IPS-15b (cell line): ENCODE measurements around the gene ITGB4.

Experiments
- H3K27me3 ChIP-seq: one replicate; pipeline ENCODE4 v1.6.1; 2013; ENCODE audit warnings: low read length; ENCODE audit not compliant: control insufficient read depth, insufficient read depth
- H3K36me3 ChIP-seq: one replicate; pipeline ENCODE4 v1.6.1; 2013; ENCODE audit warnings: low read length; ENCODE audit not compliant: control insufficient read depth, insufficient read depth
- H3K4me1 ChIP-seq: one replicate; pipeline ENCODE4 v1.6.1; 2013; ENCODE audit warnings: mild to moderate bottlenecking, low read length; ENCODE audit not compliant: control insufficient read depth, insufficient read depth
- H3K4me3 ChIP-seq: one replicate; pipeline ENCODE4 v1.5.1; 2013; ENCODE audit warnings: low read depth, low read length
- H3K9ac ChIP-seq: one replicate; pipeline ENCODE4 v1.6.1; 2013; ENCODE audit warnings: low read depth, mild to moderate bottlenecking, low read length
- H3K9me3 ChIP-seq: one replicate; pipeline ENCODE4 v1.6.1; 2013; ENCODE audit warnings: mild to moderate bottlenecking, low read length; ENCODE audit not compliant: control insufficient read depth, insufficient read depth

The ITGB4 gene

GRCh38 chr17:75720656-75721462 lies at the start of gene ITGB4:
ITGB4 (plus strand) TSS chr17:75721459; CDS start chr17:75724704, 3,245 bp downstream.
- Histone ChIP-seq H3K4me3 (peak within 1 kb of the TSS; percentile 66), H3K27me3 (peaks cover 21% of the 10 kb centered on the region), H3K4me1 (no peaks in the 10 kb centered on the region), H3K36me3 (no peaks in the 10 kb centered on the region), H3K9me3 (no peaks in the 10 kb centered on the region), H3K9ac (peak within 1 kb of the TSS; percentile 54)

DNA sequence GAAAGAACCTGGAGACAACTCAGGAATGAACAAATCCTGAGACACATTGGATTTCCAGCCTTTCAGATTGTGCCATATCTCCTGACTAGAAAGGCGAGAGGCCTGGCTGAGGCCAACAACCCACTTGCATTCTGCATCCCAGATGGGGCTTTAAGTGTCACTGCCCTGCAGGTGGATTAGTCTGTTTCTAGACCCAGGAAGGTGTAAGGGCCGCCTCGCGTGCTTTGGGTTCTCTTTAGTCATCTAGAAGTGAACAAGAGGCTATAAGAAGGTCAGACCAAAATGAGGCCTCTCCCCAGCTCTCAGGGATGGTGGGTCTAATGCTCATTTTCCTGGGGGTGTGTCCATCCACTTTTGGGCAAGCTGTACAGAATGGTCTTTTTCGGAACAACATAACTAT lies 49.2 kb upstream of the ITGB4 start:
- Histone ChIP-seq H3K4me3 (no peak overlapping the region), H3K4me1 (peaks cover 3% of the 10 kb centered on the region), H3K9me3 (no peaks in the 10 kb centered on the region), H3K27me3 (no peaks in the 10 kb centered on the region), H3K36me3 (peaks cover 19% of the 10 kb centered on the region), H3K9ac (no peak overlapping the region)

GRCh38 chr17:75673487-75673886 lies 47.8 kb upstream of the ITGB4 start:
- Histone ChIP-seq H3K4me3 (no peak overlapping the region), H3K27me3 (no peaks in the 10 kb centered on the region), H3K9me3 (no peaks in the 10 kb centered on the region), H3K4me1 (no peaks in the 10 kb centered on the region), H3K36me3 (peaks cover 19% of the 10 kb centered on the region), H3K9ac (no peak overlapping the region)

DNA sequence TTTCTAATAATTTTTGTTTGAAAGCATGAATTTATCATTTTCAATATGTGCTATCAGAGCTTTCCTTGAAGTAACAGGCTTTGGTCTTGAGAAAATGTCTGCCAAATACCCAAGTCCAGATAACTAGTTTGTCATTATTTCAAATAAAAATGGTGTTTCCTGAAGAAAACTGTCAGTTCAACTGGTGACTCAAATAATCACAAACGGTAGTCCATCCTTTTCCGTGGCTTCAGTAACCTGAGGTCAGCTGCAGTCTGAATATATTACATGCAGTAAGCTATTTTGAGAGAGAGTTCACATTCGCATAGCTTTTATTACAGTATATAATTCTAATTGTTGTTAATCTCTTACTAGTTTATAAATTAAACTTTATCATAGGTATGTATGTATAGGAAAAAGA lies 44.8 kb upstream of the ITGB4 start:
- Histone ChIP-seq H3K4me3 (no peak overlapping the region), H3K9ac (no peak overlapping the region), H3K9me3 (no peaks in the 10 kb centered on the region), H3K4me1 (no peaks in the 10 kb centered on the region), H3K27me3 (no peaks in the 10 kb centered on the region), H3K36me3 (peaks cover 9% of the 10 kb centered on the region)

DNA sequence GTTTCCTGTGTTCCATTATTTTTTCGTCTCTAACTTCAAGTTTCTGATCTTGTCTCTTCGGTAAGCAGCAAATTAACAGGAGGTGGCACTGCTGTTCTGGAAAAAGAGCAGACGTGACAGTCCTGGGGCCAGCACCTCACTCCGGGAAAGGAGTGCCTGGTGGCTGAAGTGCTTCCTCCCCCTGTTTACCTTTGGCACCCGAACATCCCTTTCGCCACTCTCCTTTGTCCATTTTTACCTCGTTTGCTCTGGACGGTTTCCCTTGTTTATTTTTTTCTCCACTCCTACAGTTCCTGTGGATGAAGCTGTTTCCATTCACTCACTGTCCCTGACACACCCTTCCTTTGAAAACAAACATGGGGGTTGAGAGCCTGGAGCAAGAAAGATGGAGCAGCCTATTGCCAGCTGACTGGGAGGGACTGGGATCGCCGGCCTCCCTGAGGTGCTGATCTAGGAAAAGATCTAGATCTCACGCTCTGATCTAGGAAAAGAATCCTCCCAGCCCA lies 41.5 kb upstream of the ITGB4 start:
- Histone ChIP-seq H3K4me1 (no peaks in the 10 kb centered on the region), H3K4me3 (no peak overlapping the region), H3K9me3 (no peaks in the 10 kb centered on the region), H3K27me3 (no peaks in the 10 kb centered on the region), H3K36me3 (peaks cover 4% of the 10 kb centered on the region), H3K9ac (no peak overlapping the region)

DNA sequence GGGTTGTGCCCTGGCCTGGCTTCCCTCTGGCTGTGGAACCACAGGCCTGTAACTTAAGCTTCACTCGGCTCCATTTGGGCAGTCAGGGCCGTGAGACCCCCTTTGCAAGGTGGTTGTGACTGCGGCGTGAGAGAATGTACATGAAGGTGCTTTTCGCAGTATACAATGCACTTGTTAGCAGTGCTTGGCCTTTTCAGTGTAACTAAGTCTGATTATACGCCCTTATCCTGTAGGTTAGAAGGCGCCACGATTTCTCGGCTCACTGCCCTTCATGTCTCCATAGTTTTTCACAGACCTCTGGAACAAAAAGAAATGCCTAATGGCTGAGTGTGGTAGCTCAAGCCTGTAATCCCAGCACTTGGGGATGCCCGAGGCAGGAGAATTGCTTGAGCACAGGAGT lies 40.8 kb upstream of the ITGB4 start:
- Histone ChIP-seq H3K9me3 (no peaks in the 10 kb centered on the region), H3K9ac (no peak overlapping the region), H3K4me3 (no peak overlapping the region), H3K36me3 (peaks cover 4% of the 10 kb centered on the region), H3K4me1 (no peaks in the 10 kb centered on the region), H3K27me3 (no peaks in the 10 kb centered on the region)

DNA sequence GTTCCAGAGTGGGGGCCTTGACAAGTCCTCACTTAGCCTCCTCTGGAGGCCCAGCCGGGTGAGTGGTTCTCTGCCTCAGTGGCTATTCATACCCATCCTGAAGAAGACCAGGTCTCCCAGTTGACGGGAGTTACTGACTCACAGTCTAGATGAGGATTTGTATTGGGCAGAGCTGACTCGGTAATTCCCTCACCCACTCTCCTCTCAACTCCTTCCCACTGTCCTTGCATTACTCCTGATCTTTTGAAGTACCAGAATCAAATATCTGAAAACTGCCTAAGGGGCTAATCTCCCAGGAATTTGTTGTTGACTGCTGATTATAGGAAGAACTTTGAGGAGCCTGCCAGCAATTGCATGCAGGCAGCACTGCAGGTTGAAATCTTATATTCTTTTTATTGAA lies 40.0 kb upstream of the ITGB4 start:
- no peaks in the 10 kb centered on the region for H3K27me3 ChIP-seq
- H3K4me3 ChIP-seq = no peak overlapping the region
- no peaks in the 10 kb centered on the region for H3K4me1 ChIP-seq
- no peak overlapping the region for H3K9ac ChIP-seq
- H3K9me3 ChIP-seq = no peaks in the 10 kb centered on the region
- H3K36me3 ChIP-seq = peaks cover 4% of the 10 kb centered on the region

- no peaks in the 10 kb centered on the region for H3K9me3 ChIP-seq
- H3K36me3 ChIP-seq = peaks cover 4% of the 10 kb centered on the region
- H3K9ac ChIP-seq = no peak overlapping the region
- no peaks in the 10 kb centered on the region for H3K27me3 ChIP-seq
- no peak overlapping the region for H3K4me3 ChIP-seq
- no peaks in the 10 kb centered on the region for H3K4me1 ChIP-seq
These were observed 37.7 kb upstream of the ITGB4 start for GRCh38 chr17:75683583-75683982.

DNA sequence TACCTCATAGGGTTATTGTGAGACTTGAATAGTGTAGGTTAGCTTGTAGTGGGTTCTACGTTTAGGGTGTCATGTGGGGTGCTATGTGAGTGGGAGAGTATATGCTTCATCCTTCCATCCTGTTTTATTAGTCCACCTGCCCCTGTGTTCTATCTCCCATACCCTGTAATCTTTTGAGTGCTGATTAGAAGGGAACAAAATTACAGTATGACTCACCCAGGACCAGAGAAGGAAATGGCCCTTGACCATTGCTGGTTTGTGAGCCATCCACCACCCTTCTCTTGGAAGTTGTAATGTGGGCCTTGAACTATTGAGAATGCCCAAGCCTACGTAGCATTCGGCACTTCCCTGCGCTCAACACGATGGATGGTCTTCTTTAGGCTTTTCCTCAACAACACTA lies 37.0 kb upstream of the ITGB4 start:
- H3K4me1 ChIP-seq = no peaks in the 10 kb centered on the region
- no peaks in the 10 kb centered on the region for H3K9me3 ChIP-seq
- H3K27me3 ChIP-seq = no peaks in the 10 kb centered on the region
- peaks cover 4% of the 10 kb centered on the region for H3K36me3 ChIP-seq
- H3K9ac ChIP-seq = no peak overlapping the region
- no peak overlapping the region for H3K4me3 ChIP-seq

DNA sequence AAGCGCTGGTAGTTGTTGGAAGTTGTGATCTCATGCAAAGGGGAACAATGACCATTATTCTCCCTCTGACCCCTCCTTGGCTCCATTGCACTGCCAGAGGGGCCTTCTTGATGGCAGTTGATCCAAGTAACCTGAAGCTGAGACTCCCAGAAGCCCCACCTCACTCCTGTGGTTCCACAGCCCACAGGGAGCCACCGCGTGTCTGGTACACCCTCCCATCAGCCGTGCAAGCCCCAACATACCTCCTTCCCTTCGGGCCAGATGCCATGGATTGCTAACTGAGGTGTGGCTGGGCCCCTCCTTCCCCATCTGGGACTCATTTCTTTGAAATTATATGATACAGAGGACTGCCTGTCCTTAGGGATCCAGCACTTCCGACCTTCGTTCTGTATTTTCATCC lies 36.3 kb upstream of the ITGB4 start:
- Histone ChIP-seq H3K36me3 (peaks cover under 1% of the 10 kb centered on the region), H3K9ac (no peak overlapping the region), H3K4me1 (no peaks in the 10 kb centered on the region), H3K27me3 (no peaks in the 10 kb centered on the region), H3K9me3 (no peaks in the 10 kb centered on the region), H3K4me3 (no peak overlapping the region)

GRCh38 chr17:75685499-75685898 lies 35.8 kb upstream of the ITGB4 start:
- Histone ChIP-seq H3K36me3 (no peaks in the 10 kb centered on the region), H3K4me1 (no peaks in the 10 kb centered on the region), H3K27me3 (no peaks in the 10 kb centered on the region), H3K9ac (no peak overlapping the region), H3K9me3 (no peaks in the 10 kb centered on the region), H3K4me3 (no peak overlapping the region)

GRCh38 chr17:75688209-75688825 lies 32.9 kb upstream of the ITGB4 start:
- Histone ChIP-seq H3K27me3 (no peaks in the 10 kb centered on the region), H3K36me3 (no peaks in the 10 kb centered on the region), H3K4me1 (peaks cover 4% of the 10 kb centered on the region), H3K4me3 (no peak overlapping the region), H3K9ac (no peak overlapping the region), H3K9me3 (no peaks in the 10 kb centered on the region)
